Measurements from ENCODE around the gene ITPR2. TPM values are rescaled to one million over a fixed set of nuclear protein-coding genes. Genes with fewer than 3 reads are reported as not detected.

Gene ITPR2
- total RNA-seq, 3 donors from 2014 or later, result 33.3 to 60.8 (median 54.0) TPM

- Histone ChIP-seq H3K36me3 (ENCODE audit: low read depth) (no peaks in the 10 kb centered on the region), H3K4me3 (no peak overlapping the region), H3K9me3 (peaks cover 10% of the 10 kb centered on the region), H3K4me1 (ENCODE audit: low read depth) (no peaks in the 10 kb centered on the region)
- no peak for ATAC-seq
- no peak for DNase-seq
- intact Hi-C loops (cut with DNase I, micrococcal nuclease), result no loop called here
- no peak for TF ChIP-seq CTCF (IDR thresholded peaks at IDR 0.05)
Observed at GRCh38 chr12:26750531-26751175, 82.3 kb downstream of the ITPR2 start.

- intact Hi-C loops (cut with DNase I, micrococcal nuclease), result no loop called here
- no peak overlapping the region for H3K4me3 ChIP-seq
- no peaks in the 10 kb centered on the region for H3K36me3 ChIP-seq (ENCODE audit: low read depth)
- DNase-seq (no peak), ATAC-seq (no peak)
- H3K4me1 ChIP-seq (ENCODE audit: low read depth), result no peaks in the 10 kb centered on the region
- no peak for TF ChIP-seq CTCF (IDR thresholded peaks at IDR 0.05)
- H3K9me3 ChIP-seq, result peaks cover 5% of the 10 kb centered on the region
Observed at GRCh38 chr12:26749781-26750180, 83.2 kb downstream of the ITPR2 start.

- no peaks in the 10 kb centered on the region for H3K9me3 ChIP-seq
- DNase-seq (no peak), ATAC-seq (peak; percentile 59)
- no peak overlapping the region for H3K4me3 ChIP-seq
- H3K36me3 ChIP-seq (ENCODE audit: low read depth), result no peaks in the 10 kb centered on the region
- intact Hi-C loops (cut with DNase I, micrococcal nuclease), result no loop called here
- no peak for TF ChIP-seq CTCF (IDR thresholded peaks at IDR 0.05)
- no peaks in the 10 kb centered on the region for H3K4me1 ChIP-seq (ENCODE audit: low read depth)
Observed at GRCh38 chr12:26748741-26749431, 84.1 kb downstream of the ITPR2 start.

- intact Hi-C loops (cut with DNase I, micrococcal nuclease), result no loop called here
- ATAC-seq, result no peak
- no peak for TF ChIP-seq CTCF (IDR thresholded peaks at IDR 0.05)
Observed at GRCh38 chr12:26748412-26748740, 84.6 kb downstream of the ITPR2 start.

GRCh38 chr12:26746121-26746714, 86.8 kb downstream of the ITPR2 start:
- no peak for TF ChIP-seq CTCF (IDR thresholded peaks at IDR 0.05)
- ATAC-seq (no peak), DNase-seq (no peak)
- Histone ChIP-seq H3K36me3 (ENCODE audit: low read depth) (no peaks in the 10 kb centered on the region), H3K4me3 (no peak overlapping the region), H3K9me3 (no peaks in the 10 kb centered on the region), H3K4me1 (ENCODE audit: low read depth) (no peaks in the 10 kb centered on the region)
- intact Hi-C loops (cut with DNase I, micrococcal nuclease), result no loop called here

More at GRCh38 chr12:26748412-26748740, 84.6 kb downstream of the ITPR2 start:
- DNase-seq, result no peak
- H3K9me3 ChIP-seq, result no peaks in the 10 kb centered on the region
- H3K4me3 ChIP-seq, result no peak overlapping the region
- H3K4me1 ChIP-seq (ENCODE audit: low read depth), result no peaks in the 10 kb centered on the region
- H3K36me3 ChIP-seq (ENCODE audit: low read depth), result no peaks in the 10 kb centered on the region

Measured in mucosa of descending colon (tissue), 3 donors.